Neural progenitor cell (in vitro differentiated cells): ENCODE results near the gene ATP1A3. TPM values are rescaled to one million over a fixed set of nuclear protein-coding genes. Genes with fewer than 3 reads are reported as not detected.

Experiments used
- DNase-seq: peaks from one replicate; pipeline ENCODE4 v3.0.0-alpha.2; 2016; ENCODE audit warnings: low spot score
- H2AFZ ChIP-seq: fragments of 200-600 bp; sonication (generic); replicated peaks from 2 replicates; pipeline ENCODE4 v1.6.1; 2016; ENCODE audit warnings: antibody characterized with exemption
- H3F3A ChIP-seq: fragments of 200-600 bp; sonication (generic); 2 replicates; pipeline ENCODE4 v1.6.1; 2016; ENCODE audit warnings: antibody characterized with exemption, low read depth
- H3K27ac ChIP-seq: fragments of 200-600 bp; sonication (generic); 2 replicates; pipeline ENCODE4 v1.5.1; 2016; ENCODE audit warnings: mild to moderate bottlenecking
- H3K27me3 ChIP-seq: fragments of 200-600 bp; sonication (generic); 2 replicates; pipeline ENCODE4 v1.6.1; 2016; ENCODE audit warnings: mild to moderate bottlenecking, moderate library complexity
- H3K36me3 ChIP-seq: fragments of 200-600 bp; sonication (generic); 2 replicates; pipeline ENCODE4 v1.5.1; 2016
- H3K4me1 ChIP-seq: fragments of 200-600 bp; sonication (generic); 2 replicates; pipeline ENCODE4 v1.6.1; 2016; ENCODE audit warnings: mixed run types
- H3K4me2 ChIP-seq: fragments of 200-600 bp; sonication (generic); 2 replicates; pipeline ENCODE4 v1.6.1; 2016
- H3K4me3 ChIP-seq: fragments of 200-600 bp; sonication (generic); 2 replicates; pipeline ENCODE4 v1.5.1; 2016
- H3K79me2 ChIP-seq: fragments of 200-600 bp; sonication (generic); 2 replicates; pipeline ENCODE4 v1.6.1; 2016; ENCODE audit warnings: low read depth
- H3K9ac ChIP-seq: fragments of 200-600 bp; sonication (generic); 2 replicates; pipeline ENCODE4 v1.6.1; 2016
- H3K9me3 ChIP-seq: fragments of 200-600 bp; sonication (generic); 2 replicates; pipeline ENCODE4 v1.5.1; 2016; ENCODE audit warnings: low read depth
- H4K20me1 ChIP-seq: fragments of 200-600 bp; sonication (generic); 2 replicates; pipeline ENCODE4 v1.6.1; 2016; ENCODE audit warnings: low read depth
- H3K27ac Mint-ChIP-seq: 3 replicates; pipeline ENCODE4 v1.8.0; 2021; ENCODE audit warnings: mixed read lengths
- H3K27me3 Mint-ChIP-seq: 2 replicates; pipeline ENCODE4 v1.8.0; 2022; ENCODE audit warnings: low read depth, mild to moderate bottlenecking, inconsistent platforms, moderate library complexity, mixed read lengths; ENCODE audit not compliant: insufficient read depth
- H3K36me3 Mint-ChIP-seq: 3 replicates; pipeline ENCODE4 v1.8.0; 2021; ENCODE audit warnings: mixed read lengths
- H3K4me1 Mint-ChIP-seq: 3 replicates; pipeline ENCODE4 v1.8.0; 2021; ENCODE audit warnings: mixed read lengths
- H3K4me3 Mint-ChIP-seq: 3 replicates; pipeline ENCODE4 v1.8.0; 2021; ENCODE audit warnings: mild to moderate bottlenecking, moderate library complexity, mixed read lengths
- H3K9me3 Mint-ChIP-seq: 3 replicates; pipeline ENCODE4 v1.8.0; 2020; ENCODE audit warnings: mixed read lengths
- CTCF ChIP-seq: fragments of 200-600 bp; sonication (generic); IDR thresholded peaks from 2 replicates; pipeline ENCODE4 v1.5.1; 2017; ENCODE audit warnings: antibody characterized with exemption, mild to moderate bottlenecking
- EZH2 ChIP-seq: fragments of 200-600 bp; sonication (generic); IDR thresholded peaks from 2 replicates; pipeline ENCODE4 v1.6.1; 2017; ENCODE audit warnings: antibody characterized with exemption, mild to moderate bottlenecking, moderate library complexity
- EZH2phosphoT487 ChIP-seq: fragments of 200-600 bp; sonication (generic); IDR thresholded peaks from 2 replicates; pipeline ENCODE4 v1.6.1; 2017; ENCODE audit warnings: antibody characterized with exemption
- total RNA-seq: library from RNA; depleted of rRNA; stranded (reverse); fragments of >200 nt; gene quantifications from 2 replicates; pipeline ENCODE4 v1.2.3, GENCODE V29; 2015; ENCODE audit warnings: low replicate concordance

The ATP1A3 gene
- total RNA-seq, 1 donor from 2014 or later = not detected

GRCh38 chr19:41991025-41991424, 3.0 kb downstream of the ATP1A3 start:
- DNase-seq = peak; percentile 21
- Histone ChIP-seq H3K9me3 (no peaks in the 10 kb centered on the region), H3F3A (peaks cover 5% of the 10 kb centered on the region), H3K27ac (no peak overlapping the region), H3K4me3 (no peak overlapping the region), H3K4me2 (no peak overlapping the region), H3K27me3 (peaks cover 56% of the 10 kb centered on the region), H3K4me1 (no peaks in the 10 kb centered on the region), H3K36me3 (no peaks in the 10 kb centered on the region), H3K79me2 (no peaks in the 10 kb centered on the region), H4K20me1 (peaks cover 19% of the 10 kb centered on the region), H2AFZ (no peak overlapping the region), H3K9ac (no peak overlapping the region)
- H3K27me3 Mint-ChIP-seq = peaks cover 25% of the 10 kb centered on the region
- H3K4me1 Mint-ChIP-seq = peaks cover 26% of the 10 kb centered on the region
- H3K4me3 Mint-ChIP-seq = no peak overlapping the region
- no peaks in the 10 kb centered on the region for H3K36me3 Mint-ChIP-seq
- no peak overlapping the region for H3K27ac Mint-ChIP-seq
- peaks cover 2% of the 10 kb centered on the region for H3K9me3 Mint-ChIP-seq
- TF ChIP-seq EZH2phosphoT487 (no peak), EZH2 (no peak), CTCF (no peak)

GRCh38 chr19:41990615-41991014, 3.4 kb downstream of the ATP1A3 start:
- peaks cover 21% of the 10 kb centered on the region for H3K27me3 Mint-ChIP-seq
- no peak for DNase-seq
- no peak overlapping the region for H3K27ac ChIP-seq

GRCh38 chr19:41990028-41990427, 4.0 kb downstream of the ATP1A3 start:
- TF ChIP-seq EZH2phosphoT487 = no peak
- no peak for TF ChIP-seq CTCF
- no peak for TF ChIP-seq EZH2
- Histone ChIP-seq H3K27me3 (peaks cover 46% of the 10 kb centered on the region), H2AFZ (no peak overlapping the region), H3K4me1 (no peaks in the 10 kb centered on the region), H3K4me2 (no peak overlapping the region), H3F3A (peaks cover 3% of the 10 kb centered on the region), H3K27ac (no peak overlapping the region), H3K79me2 (no peaks in the 10 kb centered on the region), H3K36me3 (no peaks in the 10 kb centered on the region), H3K9me3 (no peaks in the 10 kb centered on the region), H3K9ac (no peak overlapping the region), H4K20me1 (peaks cover 9% of the 10 kb centered on the region), H3K4me3 (no peak overlapping the region)
- H3K36me3 Mint-ChIP-seq = no peaks in the 10 kb centered on the region
- H3K27ac Mint-ChIP-seq = no peak overlapping the region
- no peaks in the 10 kb centered on the region for H3K9me3 Mint-ChIP-seq
- peaks cover 15% of the 10 kb centered on the region for H3K27me3 Mint-ChIP-seq
- H3K4me1 Mint-ChIP-seq = peaks cover 16% of the 10 kb centered on the region
- no peak overlapping the region for H3K4me3 Mint-ChIP-seq
- DNase-seq = no peak

More at GRCh38 chr19:41990615-41991014, 3.4 kb downstream of the ATP1A3 start:
- Mint-ChIP-seq H3K27ac (no peak overlapping the region), H3K9me3 (peaks cover 2% of the 10 kb centered on the region), H3K4me3 (no peak overlapping the region), H3K36me3 (no peaks in the 10 kb centered on the region), H3K4me1 (peaks cover 22% of the 10 kb centered on the region)
- H3K9me3 ChIP-seq = no peaks in the 10 kb centered on the region
- no peak for TF ChIP-seq CTCF
- TF ChIP-seq EZH2phosphoT487 = no peak
- peaks cover 52% of the 10 kb centered on the region for H3K27me3 ChIP-seq
- H4K20me1 ChIP-seq = peaks cover 15% of the 10 kb centered on the region
- no peak overlapping the region for H2AFZ ChIP-seq
- H3K36me3 ChIP-seq = no peaks in the 10 kb centered on the region
- no peaks in the 10 kb centered on the region for H3K4me1 ChIP-seq
- no peak overlapping the region for H3K9ac ChIP-seq
- no peak overlapping the region for H3K4me3 ChIP-seq
- H3F3A ChIP-seq = peaks cover 3% of the 10 kb centered on the region
- no peak overlapping the region for H3K4me2 ChIP-seq
- H3K79me2 ChIP-seq = no peaks in the 10 kb centered on the region
